Measurements from ENCODE around the gene HGS.
A peak's percentile ranks its signal among the peaks of the same experiment; 100 is the strongest.

Gene HGS

DNA sequence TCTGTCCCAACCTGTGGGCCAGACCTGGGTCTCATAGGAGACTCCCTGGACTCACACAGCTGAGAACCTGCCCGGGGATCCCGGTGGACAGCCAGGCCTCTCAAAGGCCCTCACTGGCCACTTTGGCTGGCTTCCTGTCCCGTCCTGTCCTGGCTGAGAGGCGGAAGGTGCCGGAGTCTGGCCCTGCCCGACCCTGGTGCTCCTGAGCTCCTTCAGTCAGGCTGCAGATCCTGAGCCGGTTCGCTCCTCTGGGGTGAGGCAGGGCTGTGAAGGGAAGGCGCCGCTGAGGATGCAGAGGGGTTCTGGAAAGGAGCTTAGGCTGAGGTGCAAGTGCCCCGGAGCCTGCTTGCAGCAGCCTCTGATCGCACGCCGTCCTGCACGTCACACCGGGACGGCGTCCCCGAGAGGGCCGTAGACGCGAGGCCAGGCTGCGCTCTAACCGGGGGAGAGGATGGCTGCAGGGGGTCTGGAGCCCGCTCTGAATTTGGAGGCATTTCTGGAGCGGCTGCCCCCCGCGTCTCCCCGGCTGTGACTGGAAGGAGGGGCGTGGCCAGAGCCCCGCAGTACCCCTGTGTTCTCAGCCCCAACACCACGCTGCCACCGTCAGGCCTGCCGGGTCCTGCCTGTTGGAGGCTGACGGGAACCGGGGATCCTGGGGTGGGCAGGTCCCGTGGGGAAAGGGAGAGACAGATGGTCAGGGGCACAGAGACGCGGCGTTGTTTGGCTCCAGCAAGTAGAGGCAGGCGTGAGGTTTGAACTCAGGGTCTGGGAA is 4.1 kb downstream of the HGS start:
- DNase-seq: peak; percentile 96

DNA sequence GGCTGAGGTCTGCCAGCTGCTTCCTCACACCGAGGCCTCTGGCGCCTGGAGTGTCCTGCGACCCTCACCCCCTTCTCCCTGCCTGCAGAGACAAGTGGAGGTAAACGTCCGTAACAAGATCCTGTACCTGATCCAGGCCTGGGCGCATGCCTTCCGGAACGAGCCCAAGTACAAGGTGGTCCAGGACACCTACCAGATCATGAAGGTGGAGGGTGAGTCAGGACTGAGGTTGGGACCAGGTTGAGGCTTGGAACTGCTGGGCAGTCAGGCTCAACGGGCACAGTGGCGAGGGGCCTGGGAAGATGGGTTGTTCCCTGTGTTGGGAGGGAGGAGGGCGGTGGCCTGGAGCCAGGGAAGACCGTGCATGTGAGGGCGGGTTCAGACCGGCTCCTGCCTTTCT is 4.8 kb downstream of the HGS start:
- DNase-seq: no peak

DNA sequence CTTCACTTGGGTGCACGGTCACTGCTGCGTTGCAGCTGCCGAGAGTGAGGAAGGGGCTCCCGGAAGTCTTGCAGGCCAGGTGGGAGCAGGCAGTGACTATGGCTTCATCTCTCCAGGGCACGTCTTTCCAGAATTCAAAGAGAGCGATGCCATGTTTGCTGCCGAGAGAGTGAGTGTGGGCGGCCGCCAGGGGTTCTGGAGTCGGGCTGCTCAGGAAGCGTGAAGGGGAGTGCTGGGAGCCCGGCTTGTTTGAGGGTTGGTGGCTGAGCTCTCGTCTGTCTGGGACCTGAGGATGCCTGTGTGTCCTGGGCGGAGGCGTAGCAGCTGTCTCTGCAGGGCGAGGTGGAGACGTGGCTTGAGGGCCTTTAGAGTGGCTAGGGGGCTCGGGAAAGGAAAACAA is 6.3 kb downstream of the HGS start:
- DNase-seq: no peak

DNA sequence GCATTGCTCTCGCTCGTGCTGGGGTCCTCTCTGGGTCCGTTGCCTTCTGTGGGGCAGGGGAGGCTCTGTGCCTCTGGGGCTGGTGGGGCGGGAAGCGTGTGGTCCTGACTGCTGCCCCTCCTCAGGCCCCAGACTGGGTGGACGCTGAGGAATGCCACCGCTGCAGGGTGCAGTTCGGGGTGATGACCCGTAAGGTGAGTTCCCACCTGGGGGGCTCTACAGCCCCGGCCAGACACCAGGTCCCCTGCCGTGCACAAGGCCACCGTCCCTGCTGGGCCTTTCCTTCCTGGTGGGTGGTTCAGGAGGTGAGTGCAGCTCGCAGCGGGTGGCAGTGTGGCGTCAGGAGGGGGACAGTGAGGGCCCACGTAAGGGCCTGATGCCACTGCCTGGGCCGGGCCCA is 6.7 kb downstream of the HGS start:
- no peak for DNase-seq

DNA sequence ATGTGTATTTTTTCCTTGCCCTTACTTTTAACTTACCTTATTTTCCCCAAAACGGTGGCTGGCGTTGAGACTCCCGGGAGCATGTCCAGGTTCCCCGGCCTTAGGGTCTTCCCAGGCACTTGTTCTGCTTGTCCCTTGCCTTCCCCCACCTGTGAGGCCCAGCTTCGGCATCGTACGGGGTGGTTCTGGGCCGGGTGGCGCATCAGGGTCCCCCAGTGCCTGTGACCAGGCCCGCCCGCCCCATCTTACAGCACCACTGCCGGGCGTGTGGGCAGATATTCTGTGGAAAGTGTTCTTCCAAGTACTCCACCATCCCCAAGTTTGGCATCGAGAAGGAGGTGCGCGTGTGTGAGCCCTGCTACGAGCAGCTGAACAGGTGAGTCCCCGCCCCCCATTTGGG is 7.4 kb downstream of the HGS start:
- DNase-seq: no peak

DNA sequence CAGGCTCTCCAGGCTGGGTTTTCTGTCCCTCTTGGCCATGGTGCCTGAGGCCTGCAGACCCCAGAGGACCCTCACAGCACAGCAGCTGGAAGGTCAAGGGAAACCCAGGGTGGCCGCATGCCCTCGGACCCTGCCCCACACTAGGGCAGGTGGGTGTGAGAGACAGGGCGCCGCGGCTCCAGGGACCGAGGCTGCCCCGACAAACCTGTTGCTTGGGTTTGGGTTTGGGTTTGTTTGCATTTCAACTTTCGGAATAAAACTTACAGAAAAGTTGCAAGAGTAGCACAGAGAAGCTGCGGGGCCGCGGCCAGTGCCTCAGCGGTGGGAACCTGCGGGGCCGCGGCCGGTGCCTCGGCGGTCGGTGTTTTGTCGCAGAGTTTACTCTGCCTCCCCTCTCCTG is 7.8 kb downstream of the HGS start:
- DNase-seq: no peak

DNA sequence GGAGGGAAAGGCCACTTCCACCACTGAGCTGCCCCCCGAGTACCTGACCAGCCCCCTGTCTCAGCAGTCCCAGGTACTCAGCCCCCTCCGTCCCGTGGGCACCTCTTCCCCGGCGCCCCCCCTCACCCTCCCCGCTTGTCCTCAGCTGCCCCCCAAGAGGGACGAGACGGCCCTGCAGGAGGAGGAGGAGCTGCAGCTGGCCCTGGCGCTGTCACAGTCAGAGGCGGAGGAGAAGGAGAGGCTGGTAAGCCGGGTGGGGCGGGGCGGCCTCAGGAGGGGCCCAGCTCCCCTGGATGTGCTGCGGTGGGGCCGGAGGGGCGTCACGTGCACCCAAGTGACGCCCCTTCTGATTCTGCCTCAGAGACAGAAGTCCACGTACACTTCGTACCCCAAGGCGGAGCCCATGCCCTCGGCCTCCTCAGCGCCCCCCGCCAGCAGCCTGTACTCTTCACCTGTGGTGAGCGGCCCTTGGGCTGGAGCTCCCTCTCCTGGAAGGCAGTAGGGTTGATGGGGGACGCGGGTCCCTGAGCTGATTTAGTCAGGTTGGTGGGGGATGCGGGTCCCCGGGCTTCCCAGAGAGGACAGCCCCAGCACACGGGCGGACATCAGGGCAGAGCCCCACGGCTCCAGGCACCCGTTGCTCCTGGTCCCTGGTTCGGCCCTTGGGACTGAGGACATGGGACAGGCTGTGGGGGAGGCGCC is 9.8 kb downstream of the HGS start:
- DNase-seq: no peak

DNA sequence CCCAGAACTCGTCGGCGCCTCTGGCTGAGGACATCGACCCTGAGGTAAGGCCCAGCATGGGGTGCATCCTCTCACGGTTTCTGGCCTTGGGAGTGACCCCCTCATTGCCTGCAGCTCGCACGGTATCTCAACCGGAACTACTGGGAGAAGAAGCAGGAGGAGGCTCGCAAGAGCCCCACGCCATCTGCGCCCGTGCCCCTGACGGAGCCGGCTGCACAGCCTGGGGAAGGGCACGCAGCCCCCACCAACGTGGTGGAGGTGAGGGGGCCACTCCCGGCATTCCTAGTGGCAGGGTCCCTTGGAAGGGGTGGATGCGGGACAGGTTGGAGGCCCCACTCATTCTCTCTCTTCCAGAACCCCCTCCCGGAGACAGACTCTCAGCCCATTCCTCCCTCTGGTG is 11.0 kb downstream of the HGS start:
- DNase-seq: no peak

DNA sequence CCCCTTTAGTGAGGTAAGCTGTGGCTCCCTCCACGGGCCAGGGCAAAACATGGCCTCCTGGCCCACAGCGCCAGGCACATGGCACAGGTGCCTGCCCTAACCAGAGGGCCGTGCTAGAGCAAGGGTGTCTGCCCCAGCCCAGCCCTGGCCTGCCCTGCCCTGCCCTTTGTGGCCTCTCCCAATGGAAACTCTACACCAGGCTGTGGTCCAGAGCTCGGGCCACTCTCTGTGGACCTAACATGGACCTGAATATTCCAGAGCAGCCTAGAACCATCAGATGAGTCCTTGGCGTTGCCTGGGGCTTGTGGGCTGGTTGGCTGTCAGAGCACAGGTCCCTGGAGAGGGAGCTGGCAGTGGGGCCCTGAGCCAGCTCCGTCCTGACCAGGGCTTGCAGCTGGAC is 11.4 kb downstream of the HGS start:
- DNase-seq: no peak

DNA sequence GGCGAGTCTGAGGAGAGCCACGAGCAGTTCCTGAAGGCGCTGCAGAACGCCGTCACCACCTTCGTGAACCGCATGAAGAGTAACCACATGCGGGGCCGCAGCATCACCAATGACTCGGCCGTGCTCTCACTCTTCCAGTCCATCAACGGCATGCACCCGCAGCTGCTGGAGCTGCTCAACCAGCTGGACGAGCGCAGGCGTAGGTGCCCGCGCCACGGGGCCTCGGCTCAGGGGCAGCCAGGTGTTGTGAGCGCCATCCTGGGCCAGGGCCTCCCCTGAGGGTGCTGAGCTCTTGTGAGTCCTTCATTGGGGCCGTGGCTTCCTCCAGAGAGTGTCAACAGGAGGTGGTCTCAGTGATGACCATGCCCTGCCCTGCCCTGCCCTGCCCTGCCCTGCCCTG is 12.0 kb downstream of the HGS start:
- no peak for DNase-seq

DNA sequence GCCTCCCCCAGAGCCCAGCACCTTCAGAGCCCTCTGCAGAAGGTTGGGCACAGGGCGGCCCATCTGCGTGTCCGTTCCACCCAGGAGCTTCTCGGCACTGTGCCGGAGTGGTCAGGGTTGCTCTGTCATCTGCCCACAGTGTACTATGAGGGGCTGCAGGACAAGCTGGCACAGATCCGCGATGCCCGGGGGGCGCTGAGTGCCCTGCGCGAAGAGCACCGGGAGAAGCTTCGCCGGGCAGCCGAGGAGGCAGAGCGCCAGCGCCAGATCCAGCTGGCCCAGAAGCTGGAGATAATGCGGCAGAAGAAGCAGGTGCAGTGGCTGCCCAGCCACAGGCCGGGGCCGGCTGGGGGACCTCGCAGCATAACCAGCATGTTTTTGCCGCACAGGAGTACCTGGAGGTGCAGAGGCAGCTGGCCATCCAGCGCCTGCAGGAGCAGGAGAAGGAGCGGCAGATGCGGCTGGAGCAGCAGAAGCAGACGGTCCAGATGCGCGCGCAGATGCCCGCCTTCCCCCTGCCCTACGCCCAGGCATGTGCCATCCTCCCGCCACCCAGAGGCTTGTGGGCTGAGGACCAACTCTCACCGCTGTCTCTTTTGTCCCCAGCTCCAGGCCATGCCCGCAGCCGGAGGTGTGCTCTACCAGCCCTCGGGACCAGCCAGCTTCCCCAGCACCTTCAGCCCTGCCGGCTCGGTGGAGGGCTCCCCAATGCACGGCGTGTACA is 12.6 kb downstream of the HGS start:
- no peak for DNase-seq

DNA sequence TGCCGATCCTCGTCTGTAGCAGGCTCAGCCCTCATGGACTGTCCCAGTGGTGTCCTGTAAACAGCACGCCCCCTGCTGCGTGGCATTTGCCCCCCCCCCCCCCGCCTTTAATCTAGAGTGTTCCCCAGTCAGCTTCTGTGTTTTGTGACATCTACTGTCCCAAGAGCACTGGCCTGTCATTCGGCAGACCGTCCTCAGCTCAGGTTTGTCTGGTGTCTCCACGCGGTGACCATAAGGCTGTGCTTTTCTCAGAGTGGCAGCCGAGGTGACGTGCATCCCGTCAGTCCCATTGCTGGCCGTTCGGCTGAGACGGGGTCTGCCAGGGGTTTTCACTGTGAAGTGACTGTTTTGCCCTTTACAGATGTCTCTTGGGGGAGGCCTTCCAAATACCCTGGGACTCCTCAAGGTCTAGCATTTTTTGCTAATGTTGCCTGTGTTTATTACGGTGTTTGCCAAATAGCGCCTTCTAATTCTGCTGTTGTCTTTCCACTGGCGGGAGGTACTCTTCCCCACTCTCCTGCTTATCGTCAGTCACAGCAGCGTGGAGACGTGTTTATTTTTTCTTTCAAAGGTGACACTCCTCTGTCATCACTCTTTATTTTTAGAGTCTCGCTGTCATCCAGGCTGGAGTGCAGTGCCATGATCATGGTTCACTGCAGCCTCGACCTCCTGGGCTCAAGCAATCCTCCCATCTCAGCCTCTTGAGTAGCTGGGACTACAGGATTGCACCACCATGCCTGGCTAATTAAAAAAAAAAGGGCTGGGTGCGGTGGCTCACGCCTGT is 13.6 kb downstream of the HGS start:
- no peak for DNase-seq

DNA sequence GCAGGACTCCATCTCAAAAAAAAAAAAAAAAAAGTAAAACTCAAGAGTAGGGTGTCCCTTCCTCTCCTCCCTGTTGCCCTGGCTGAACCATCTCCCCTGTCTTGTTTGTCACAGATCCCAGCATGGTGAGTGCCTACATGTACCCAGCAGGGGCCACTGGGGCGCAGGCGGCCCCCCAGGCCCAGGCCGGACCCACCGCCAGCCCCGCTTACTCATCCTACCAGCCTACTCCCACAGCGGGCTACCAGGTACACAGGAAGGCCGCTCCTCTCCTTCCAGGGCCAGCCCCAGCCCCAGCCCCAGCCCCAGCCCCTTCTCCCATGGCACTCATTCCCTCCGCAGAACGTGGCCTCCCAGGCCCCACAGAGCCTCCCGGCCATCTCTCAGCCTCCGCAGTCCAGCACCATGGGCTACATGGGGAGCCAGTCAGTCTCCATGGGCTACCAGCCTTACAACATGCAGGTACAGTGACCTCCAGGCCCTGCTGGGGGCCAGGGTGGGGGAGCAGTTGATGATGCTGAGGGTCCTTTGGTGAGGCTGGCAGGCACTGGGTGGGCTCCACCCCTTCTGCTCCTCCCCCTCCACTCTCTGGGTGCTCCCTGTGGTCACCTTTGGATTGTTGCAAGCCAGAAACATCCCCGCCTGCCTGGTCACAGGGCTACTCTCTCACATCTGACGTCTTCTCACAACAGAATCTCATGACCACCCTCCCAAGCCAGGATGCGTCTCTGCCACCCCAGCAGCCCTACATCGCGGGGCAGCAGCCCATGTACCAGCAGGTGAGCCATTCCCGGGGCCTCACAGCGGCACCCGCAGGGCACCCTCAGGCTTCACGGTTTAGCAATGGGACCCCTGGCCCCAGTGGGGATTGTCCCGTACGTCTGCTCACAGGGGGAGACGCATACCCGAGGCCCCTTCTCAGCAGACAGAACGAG is 16.8 kb downstream of the HGS start:
- no peak for DNase-seq

DNA sequence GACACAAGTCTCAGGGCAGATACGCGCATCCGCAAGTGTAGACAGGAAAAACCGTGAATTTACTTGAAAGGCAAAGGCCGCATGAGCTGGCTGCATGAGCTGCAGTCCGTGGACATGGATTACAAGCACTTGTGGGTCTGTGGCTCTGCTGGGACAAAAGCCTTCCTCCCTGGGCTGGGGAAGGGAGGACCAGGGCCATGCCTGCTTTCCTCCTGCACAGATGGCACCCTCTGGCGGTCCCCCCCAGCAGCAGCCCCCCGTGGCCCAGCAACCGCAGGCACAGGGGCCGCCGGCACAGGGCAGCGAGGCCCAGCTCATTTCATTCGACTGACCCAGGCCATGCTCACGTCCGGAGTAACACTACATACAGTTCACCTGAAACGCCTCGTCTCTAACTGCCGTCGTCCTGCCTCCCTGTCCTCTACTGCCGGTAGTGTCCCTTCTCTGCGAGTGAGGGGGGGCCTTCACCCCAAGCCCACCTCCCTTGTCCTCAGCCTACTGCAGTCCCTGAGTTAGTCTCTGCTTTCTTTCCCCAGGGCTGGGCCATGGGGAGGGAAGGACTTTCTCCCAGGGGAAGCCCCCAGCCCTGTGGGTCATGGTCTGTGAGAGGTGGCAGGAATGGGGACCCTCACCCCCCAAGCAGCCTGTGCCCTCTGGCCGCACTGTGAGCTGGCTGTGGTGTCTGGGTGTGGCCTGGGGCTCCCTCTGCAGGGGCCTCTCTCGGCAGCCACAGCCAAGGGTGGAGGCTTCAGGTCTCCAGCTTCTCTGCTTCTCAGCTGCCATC is 17.7 kb downstream of the HGS start:
- no peak for DNase-seq

DNA sequence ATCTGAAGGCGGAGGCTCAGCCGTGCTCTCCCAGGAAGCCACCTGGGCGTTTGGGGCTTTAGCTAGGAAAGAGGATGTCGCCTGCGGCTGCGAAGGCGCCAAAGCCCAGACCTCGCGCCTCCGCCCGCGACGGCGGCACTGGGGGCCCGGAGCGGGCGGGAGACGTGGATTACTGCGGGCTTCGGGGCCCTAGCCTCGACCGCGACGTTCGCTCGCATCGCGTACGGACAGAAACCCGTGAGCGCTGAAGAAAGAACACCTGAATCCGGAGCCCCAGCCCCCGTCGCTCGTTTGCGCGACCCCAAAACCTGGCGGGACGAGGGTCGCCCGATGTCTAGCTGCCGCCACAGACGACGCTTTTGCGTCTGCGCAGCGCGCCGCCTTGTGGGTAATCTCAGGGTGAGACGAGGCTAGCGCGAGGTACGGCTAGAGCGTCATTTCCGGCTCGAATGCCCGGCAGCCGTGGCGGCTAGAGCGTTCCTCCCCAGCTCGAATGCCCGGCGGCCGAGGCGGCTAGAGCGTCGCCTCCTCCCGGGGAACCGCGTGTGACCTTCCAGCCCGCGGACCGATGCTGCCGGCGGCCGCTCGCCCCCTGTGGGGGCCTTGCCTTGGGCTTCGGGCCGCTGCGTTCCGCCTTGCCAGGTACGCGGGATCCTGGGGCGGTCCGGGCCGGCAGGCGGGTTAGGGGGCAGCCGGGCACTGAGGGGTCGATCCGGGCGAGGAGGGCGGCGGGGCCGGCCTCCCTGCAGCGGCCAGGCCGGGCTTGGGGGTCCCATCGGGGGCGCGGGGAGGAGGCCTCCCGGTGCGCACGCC is 19.3 kb downstream of the HGS start, which contains the start of gene MRPL12:
MRPL12 (plus strand) TSS at position 434 of the 813 bp plus-strand sequence; CDS start at position 569, 135 bp downstream.
- DNase-seq: peak; percentile 90

DNA sequence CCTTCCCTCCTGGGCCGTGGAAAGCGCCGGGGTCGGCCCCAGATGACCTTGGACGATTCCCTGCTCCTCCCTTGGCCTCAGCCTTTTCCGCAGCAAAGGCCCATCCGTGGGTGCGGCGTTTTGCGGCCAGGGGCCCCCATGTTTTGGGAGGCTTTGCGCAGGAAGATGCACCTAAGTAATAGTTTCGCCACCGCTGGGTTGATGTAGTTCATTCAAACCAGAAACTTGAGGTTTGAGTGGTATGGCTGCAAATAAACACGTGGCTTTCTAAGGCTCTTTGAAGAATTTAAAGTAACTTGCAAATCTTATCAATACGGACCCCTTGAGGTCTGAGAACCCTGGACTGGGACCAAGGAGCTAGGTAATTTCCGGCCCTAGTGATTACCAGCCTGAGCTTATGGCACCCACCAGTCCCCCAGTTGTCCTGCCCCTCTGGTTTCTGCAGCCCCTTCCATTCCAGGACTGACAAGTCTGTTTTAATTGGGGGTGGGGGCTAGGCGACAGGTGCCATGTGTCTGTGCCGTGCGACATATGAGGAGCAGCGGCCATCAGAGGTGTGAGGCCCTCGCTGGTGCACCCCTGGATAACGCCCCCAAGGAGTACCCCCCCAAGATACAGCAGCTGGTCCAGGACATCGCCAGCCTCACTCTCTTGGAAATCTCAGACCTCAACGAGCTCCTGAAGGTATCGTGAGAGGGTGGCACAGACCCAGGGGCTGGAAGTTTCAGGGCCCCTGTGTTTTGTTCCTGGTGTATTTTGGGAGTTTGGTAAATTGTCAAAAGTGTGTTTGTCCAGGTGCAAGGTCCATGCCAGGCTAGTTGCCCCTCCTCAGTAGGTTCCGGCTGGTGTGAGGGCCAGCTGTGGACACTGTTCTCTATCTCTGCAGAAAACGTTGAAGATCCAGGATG is 20.2 kb downstream of the HGS start:
- DNase-seq: no peak

DNA sequence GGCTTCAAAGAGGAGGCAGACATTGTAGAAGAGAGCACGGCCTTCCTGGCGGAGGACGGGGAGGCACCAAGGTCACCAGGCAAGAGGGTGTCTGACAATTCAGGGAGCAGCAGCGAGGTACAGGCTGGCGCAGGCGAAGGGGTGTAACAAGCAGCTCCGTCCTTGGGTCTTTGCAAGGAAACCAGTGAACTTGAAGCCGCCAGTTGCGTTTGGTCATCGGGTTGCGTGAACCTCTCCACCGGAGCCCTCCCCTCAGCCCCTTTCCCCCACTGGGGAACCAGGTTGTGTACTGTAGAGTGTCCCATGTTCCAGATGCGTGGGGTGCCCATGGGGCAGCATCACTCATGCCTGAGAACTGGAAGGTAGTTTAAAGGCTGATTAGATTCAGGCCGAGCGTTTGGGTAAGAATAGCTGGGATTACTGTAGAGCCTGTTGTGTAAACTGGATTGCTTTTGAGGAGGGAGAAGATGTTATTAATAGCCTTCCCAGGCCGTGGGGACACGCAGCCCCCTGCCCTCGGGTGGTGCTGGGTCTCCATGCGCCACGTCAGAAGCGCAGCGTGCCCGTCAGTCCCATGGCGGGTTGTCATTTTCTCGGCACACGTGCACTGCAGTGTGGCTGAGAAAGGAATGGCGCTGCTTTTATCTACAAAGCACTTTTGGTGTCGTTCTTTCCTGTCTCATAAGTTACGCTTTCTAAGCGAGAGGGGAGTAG is 21.9 kb downstream of the HGS start:
- no peak for DNase-seq

DNA sequence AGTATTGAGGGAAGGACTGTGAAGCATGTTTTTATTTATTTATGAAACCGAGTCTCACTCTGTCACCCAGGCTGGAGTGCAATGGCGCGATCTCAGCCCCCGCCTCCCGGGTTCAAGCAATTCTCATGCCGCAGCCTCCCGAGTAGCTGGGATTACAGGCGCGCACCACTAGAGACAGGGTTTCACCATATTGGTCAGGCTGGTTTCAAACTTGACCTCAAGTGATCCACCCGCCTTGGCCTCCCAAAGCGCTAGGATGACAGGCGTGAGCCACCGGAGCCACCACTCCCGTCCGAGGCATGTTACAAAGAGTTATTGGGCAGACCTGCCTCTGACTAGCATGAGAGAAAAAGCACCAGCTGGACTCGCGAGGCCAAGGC is 22.4 kb downstream of the HGS start:
- no peak for DNase-seq
